SKM-1 treated with dmso at 0.1 percent for 144 hours (cell line): ENCODE measurements around the gene SHLD2.
"Not testable (repeated sequence)": the region's sequence is repeated elsewhere in the genome, so short reads cannot be mapped to it uniquely, and the experiment has no call there.

Experiments
- DNase-seq: peaks from one replicate; lab custom pipeline; 2025; ENCODE audit not compliant: unreplicated experiment; lab: John Stamatoyannopoulos, UW

SHLD2 gene

GRCh38 chr10:87211848-87212247, 116.8 kb downstream of the SHLD2 start:
- not testable (repeated sequence) for DNase-seq

GRCh38 chr10:87213150-87213765, 118.3 kb downstream of the SHLD2 start:
- DNase-seq = not testable (repeated sequence)

GRCh38 chr10:87213806-87214205, 118.8 kb downstream of the SHLD2 start:
- DNase-seq = not testable (repeated sequence)

- not testable (repeated sequence) for DNase-seq
Observed at GRCh38 chr10:87216120-87216519, 121.1 kb downstream of the SHLD2 start.

- not testable (repeated sequence) for DNase-seq
Observed at GRCh38 chr10:87219370-87219769, 124.4 kb downstream of the SHLD2 start.

- not testable (repeated sequence) for DNase-seq
Observed at GRCh38 chr10:87222789-87223188, 127.8 kb downstream of the SHLD2 start.

- DNase-seq = not testable (repeated sequence)
Observed at GRCh38 chr10:87225148-87225547, 130.1 kb downstream of the SHLD2 start, which contains the start of gene NUTM2A. Gene NUTM2A, plus strand, starts transcription at chr10:87225448. Its CDS starts 383 bp downstream, at chr10:87225831.

GRCh38 chr10:87228247-87228646, 133.2 kb downstream of the SHLD2 start:
- DNase-seq = not testable (repeated sequence)

GRCh38 chr10:87229211-87229610, 134.2 kb downstream of the SHLD2 start:
- not testable (repeated sequence) for DNase-seq

- not testable (repeated sequence) for DNase-seq
Observed at GRCh38 chr10:87234854-87235253, 139.8 kb downstream of the SHLD2 start.

- DNase-seq = not testable (repeated sequence)
Observed at GRCh38 chr10:87237244-87237643, 142.2 kb downstream of the SHLD2 start.

GRCh38 chr10:87239346-87239808, 144.4 kb downstream of the SHLD2 start:
- DNase-seq = not testable (repeated sequence)
